GM12874 (cell line): Measurements from ENCODE around the gene FRAS1.

Experiments used
- CTCF ChIP-seq: IDR thresholded peaks from 2 replicates; pipeline ENCODE4 v1.5.1; 2011; ENCODE audit warnings: low read depth, mild to moderate bottlenecking, control low read depth, low read length, moderate library complexity; ENCODE audit not compliant: insufficient read depth

The FRAS1 gene

GRCh38 chr4:78396613-78397291 lies 339.6 kb downstream of the FRAS1 start:
- TF ChIP-seq CTCF: no peak

- no peak for TF ChIP-seq CTCF
Measured at GRCh38 chr4:78397292-78397630, 340.1 kb downstream of the FRAS1 start.

GRCh38 chr4:78409612-78410202 lies 352.6 kb downstream of the FRAS1 start:
- TF ChIP-seq CTCF: no peak

GRCh38 chr4:78410225-78410624 lies 353.1 kb downstream of the FRAS1 start:
- TF ChIP-seq CTCF: no peak

GRCh38 chr4:78410676-78411075 lies 353.6 kb downstream of the FRAS1 start:
- no peak for TF ChIP-seq CTCF

GRCh38 chr4:78414116-78414515 lies 357.0 kb downstream of the FRAS1 start:
- TF ChIP-seq CTCF: no peak

GRCh38 chr4:78417603-78418002 lies 360.5 kb downstream of the FRAS1 start:
- no peak for TF ChIP-seq CTCF
